ENCODE measurements around the gene GRIA4.

DNA sequence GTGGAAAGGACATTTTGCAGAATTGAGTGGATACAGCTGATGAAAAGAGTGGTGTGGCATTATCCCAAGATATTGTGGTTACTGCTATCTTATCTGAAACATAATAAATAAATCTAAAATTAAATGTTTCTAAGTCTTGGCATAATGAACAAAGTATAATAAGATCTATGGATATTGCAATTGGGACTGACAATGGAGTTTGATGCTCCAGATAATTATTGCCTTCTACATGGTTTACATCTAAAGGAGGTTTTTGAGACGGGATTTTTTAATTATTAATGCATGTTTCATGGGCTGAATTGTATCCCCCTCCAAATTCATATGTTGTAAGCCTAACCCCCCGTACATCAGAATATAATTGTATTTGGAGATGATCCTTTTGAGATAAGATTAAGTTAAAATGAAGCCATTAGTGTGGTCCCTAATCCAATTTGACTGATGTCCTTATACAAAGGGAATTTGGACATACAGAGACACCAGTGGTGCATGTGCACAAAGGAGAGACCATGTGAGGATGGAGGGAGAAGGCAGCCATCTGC lies 213.7 kb downstream of the GRIA4 start:
- TF ChIP-seq, protein P1, sequence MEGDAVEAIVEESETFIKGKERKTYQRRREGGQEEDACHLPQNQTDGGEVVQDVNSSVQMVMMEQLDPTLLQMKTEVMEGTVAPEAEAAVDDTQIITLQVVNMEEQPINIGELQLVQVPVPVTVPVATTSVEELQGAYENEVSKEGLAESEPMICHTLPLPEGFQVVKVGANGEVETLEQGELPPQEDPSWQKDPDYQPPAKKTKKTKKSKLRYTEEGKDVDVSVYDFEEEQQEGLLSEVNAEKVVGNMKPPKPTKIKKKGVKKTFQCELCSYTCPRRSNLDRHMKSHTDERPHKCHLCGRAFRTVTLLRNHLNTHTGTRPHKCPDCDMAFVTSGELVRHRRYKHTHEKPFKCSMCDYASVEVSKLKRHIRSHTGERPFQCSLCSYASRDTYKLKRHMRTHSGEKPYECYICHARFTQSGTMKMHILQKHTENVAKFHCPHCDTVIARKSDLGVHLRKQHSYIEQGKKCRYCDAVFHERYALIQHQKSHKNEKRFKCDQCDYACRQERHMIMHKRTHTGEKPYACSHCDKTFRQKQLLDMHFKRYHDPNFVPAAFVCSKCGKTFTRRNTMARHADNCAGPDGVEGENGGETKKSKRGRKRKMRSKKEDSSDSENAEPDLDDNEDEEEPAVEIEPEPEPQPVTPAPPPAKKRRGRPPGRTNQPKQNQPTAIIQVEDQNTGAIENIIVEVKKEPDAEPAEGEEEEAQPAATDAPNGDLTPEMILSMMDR (conservative IDR thresholded peaks at IDR 0.05 in 1 of 2, IDR thresholded peaks at IDR 0.05 in 1 of 2; ENCODE audit: extremely low read depth in 1 of 2, insufficient read depth in 1 of 2, low read depth in 1 of 2, low read length in 2 of 2) = no peak
- no peak for TF ChIP-seq EZH2 (IDR thresholded peaks at IDR 0.05; ENCODE audit: borderline replicate concordance, low read length)

Data from mammary epithelial cell (primary cell).